ENCODE data around the gene SPATA31C2.

DNA sequence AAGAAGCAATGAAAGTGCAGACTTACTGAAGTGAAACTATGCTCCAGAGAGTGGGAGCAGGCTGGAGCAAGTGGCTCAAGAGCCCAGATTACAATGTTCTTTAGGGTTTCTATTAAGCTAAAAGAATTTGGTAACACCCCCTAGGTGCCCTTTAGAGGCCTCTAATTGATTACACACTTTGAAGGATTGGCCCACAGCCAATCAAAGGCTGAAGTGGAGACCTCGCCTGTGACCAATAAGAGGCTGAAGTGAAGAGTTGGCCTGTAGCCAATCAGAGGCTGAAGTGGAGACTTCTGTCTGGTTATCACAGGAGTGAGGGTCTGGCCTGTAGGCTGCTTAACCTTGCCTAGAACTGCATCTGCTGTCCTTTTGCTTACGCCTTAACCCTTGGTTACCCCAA is 46.7 kb upstream of the SPATA31C2 start:
- TF ChIP-seq, protein P1, sequence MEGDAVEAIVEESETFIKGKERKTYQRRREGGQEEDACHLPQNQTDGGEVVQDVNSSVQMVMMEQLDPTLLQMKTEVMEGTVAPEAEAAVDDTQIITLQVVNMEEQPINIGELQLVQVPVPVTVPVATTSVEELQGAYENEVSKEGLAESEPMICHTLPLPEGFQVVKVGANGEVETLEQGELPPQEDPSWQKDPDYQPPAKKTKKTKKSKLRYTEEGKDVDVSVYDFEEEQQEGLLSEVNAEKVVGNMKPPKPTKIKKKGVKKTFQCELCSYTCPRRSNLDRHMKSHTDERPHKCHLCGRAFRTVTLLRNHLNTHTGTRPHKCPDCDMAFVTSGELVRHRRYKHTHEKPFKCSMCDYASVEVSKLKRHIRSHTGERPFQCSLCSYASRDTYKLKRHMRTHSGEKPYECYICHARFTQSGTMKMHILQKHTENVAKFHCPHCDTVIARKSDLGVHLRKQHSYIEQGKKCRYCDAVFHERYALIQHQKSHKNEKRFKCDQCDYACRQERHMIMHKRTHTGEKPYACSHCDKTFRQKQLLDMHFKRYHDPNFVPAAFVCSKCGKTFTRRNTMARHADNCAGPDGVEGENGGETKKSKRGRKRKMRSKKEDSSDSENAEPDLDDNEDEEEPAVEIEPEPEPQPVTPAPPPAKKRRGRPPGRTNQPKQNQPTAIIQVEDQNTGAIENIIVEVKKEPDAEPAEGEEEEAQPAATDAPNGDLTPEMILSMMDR (conservative IDR thresholded peaks at IDR 0.05 in 1 of 2, IDR thresholded peaks at IDR 0.05 in 1 of 2; ENCODE audit: extremely low read depth in 1 of 2, insufficient read depth in 1 of 2, low read depth in 1 of 2, low read length in 2 of 2), result no peak
- TF ChIP-seq EZH2 (IDR thresholded peaks at IDR 0.05; ENCODE audit: borderline replicate concordance, low read length), result no peak
